Type B pancreatic cell (in vitro differentiated cells): ENCODE results near the gene RAI1. TPM values are rescaled to one million over a fixed set of nuclear protein-coding genes. Genes with fewer than 3 reads are reported as not detected.

Experiments
- DNase-seq: peaks from one replicate; pipeline ENCODE4 v3.0.0; 2021; ENCODE audit warnings: mixed read lengths; ENCODE audit not compliant: unreplicated experiment; ENCODE audit errors: extremely low spot score
- H3K27ac Mint-ChIP-seq: 2 replicates; pipeline ENCODE4 v1.8.0; 2021; ENCODE audit warnings: mild to moderate bottlenecking, mixed read lengths
- H3K27me3 Mint-ChIP-seq: 2 replicates; pipeline ENCODE4 v1.8.0; 2021; ENCODE audit warnings: mixed read lengths
- H3K36me3 Mint-ChIP-seq: 2 replicates; pipeline ENCODE4 v1.8.0; 2021; ENCODE audit warnings: mixed read lengths
- H3K4me1 Mint-ChIP-seq: one replicate; pipeline ENCODE4 v1.8.0; 2021; ENCODE audit warnings: mixed read lengths; ENCODE audit not compliant: unreplicated experiment
- H3K4me3 Mint-ChIP-seq: 2 replicates; pipeline ENCODE4 v1.8.0; 2021; ENCODE audit warnings: mild to moderate bottlenecking, mixed read lengths
- H3K9me3 Mint-ChIP-seq: 2 replicates; pipeline ENCODE4 v1.8.0; 2021; ENCODE audit warnings: mixed read lengths
- CTCF ChIP-seq: fragments of 200-600 bp; sonication (generic); conservative IDR thresholded peaks from 2 replicates; pipeline ENCODE4 v1.5.0; 2021; ENCODE audit warnings: antibody characterized with exemption, mild to moderate bottlenecking
- total RNA-seq: library from RNA; stranded (reverse); gene quantifications from 2 replicates; pipeline ENCODE4 v1.2.1, GENCODE V29; 2021; ENCODE audit warnings: low replicate concordance

Gene RAI1
- total RNA-seq, 1 donor from 2014 or later, result 61.1 TPM

- Mint-ChIP-seq H3K36me3 (no peaks in the 10 kb centered on the region), H3K4me3 (no peak overlapping the region), H3K27ac (peak overlapping the region; percentile 82), H3K9me3 (no peaks in the 10 kb centered on the region), H3K4me1 (peaks cover 23% of the 10 kb centered on the region), H3K27me3 (no peaks in the 10 kb centered on the region)
- DNase-seq, result no peak
- peak; percentile 44 for TF ChIP-seq CTCF
Measured at GRCh38 chr17:17816831-17817551, 135.7 kb downstream of the RAI1 start.

- H3K4me3 Mint-ChIP-seq, result peak overlapping the region; percentile 14
- H3K4me1 Mint-ChIP-seq, result peaks cover 19% of the 10 kb centered on the region
- peak overlapping the region; percentile 82 for H3K27ac Mint-ChIP-seq
- no peak for DNase-seq
- TF ChIP-seq CTCF, result no peak
- H3K36me3 Mint-ChIP-seq, result no peaks in the 10 kb centered on the region
- no peaks in the 10 kb centered on the region for H3K9me3 Mint-ChIP-seq
- H3K27me3 Mint-ChIP-seq, result no peaks in the 10 kb centered on the region
Measured at GRCh38 chr17:17817552-17817947, 136.3 kb downstream of the RAI1 start.

- no peaks in the 10 kb centered on the region for H3K27me3 Mint-ChIP-seq
- no peak for TF ChIP-seq CTCF
- H3K4me3 Mint-ChIP-seq, result peak overlapping the region; percentile 44
- H3K4me1 Mint-ChIP-seq, result peaks cover 25% of the 10 kb centered on the region
- H3K36me3 Mint-ChIP-seq, result no peaks in the 10 kb centered on the region
- no peaks in the 10 kb centered on the region for H3K9me3 Mint-ChIP-seq
- peak overlapping the region; percentile 82 for H3K27ac Mint-ChIP-seq
- DNase-seq, result no peak
Measured at GRCh38 chr17:17818088-17818526, 136.8 kb downstream of the RAI1 start.

- Mint-ChIP-seq H3K27me3 (no peaks in the 10 kb centered on the region), H3K4me1 (peaks cover 30% of the 10 kb centered on the region), H3K4me3 (no peak overlapping the region), H3K9me3 (no peaks in the 10 kb centered on the region), H3K36me3 (no peaks in the 10 kb centered on the region), H3K27ac (peak overlapping the region; percentile 82)
- DNase-seq, result no peak
- TF ChIP-seq CTCF, result no peak
Measured at GRCh38 chr17:17819111-17819510, 137.9 kb downstream of the RAI1 start.

GRCh38 chr17:17819561-17819995, 138.3 kb downstream of the RAI1 start:
- peaks cover 34% of the 10 kb centered on the region for H3K4me1 Mint-ChIP-seq
- H3K9me3 Mint-ChIP-seq, result no peaks in the 10 kb centered on the region

More at GRCh38 chr17:17819561-17819995, 138.3 kb downstream of the RAI1 start:
- no peak for TF ChIP-seq CTCF
- peak overlapping the region; percentile 64 for H3K4me3 Mint-ChIP-seq
- no peak for DNase-seq
- no peaks in the 10 kb centered on the region for H3K36me3 Mint-ChIP-seq
- H3K27me3 Mint-ChIP-seq, result no peaks in the 10 kb centered on the region
- peak overlapping the region; percentile 82 for H3K27ac Mint-ChIP-seq
